Lower lobe of right lung (tissue), 2 donors: ENCODE measurements around the gene FGF9. TPM values are rescaled to one million over a fixed set of nuclear protein-coding genes. Genes with fewer than 3 reads are reported as not detected.

ENCODE experiments used
- ATAC-seq, 2 donors: fragments of 200-7000 bp; cut with Tn5 transposase; one replicate each; pipeline ENCODE4 v1.9.1; 2020 to 2022; ENCODE audit warnings: mild to moderate bottlenecking in 2 of 2, moderate library complexity in 2 of 2
- DNase-seq: peaks from one replicate; pipeline ENCODE4 v3.0.0-alpha.2; 2020
- H3K27ac ChIP-seq: fragments of 200-600 bp; one replicate; pipeline ENCODE4 v1.8.0; 2022
- H3K27me3 ChIP-seq: fragments of 200-600 bp; one replicate; pipeline ENCODE4 v1.8.0; 2022; ENCODE audit warnings: low read depth
- H3K36me3 ChIP-seq: fragments of 200-600 bp; one replicate; pipeline ENCODE4 v1.8.0; 2022; ENCODE audit warnings: mild to moderate bottlenecking
- H3K4me1 ChIP-seq: fragments of 200-600 bp; one replicate; pipeline ENCODE4 v1.8.0; 2022
- H3K4me3 ChIP-seq: fragments of 200-600 bp; one replicate; pipeline ENCODE4 v1.8.0; 2022; ENCODE audit warnings: mild to moderate bottlenecking
- H3K9me3 ChIP-seq: fragments of 200-600 bp; one replicate; pipeline ENCODE4 v1.8.0; 2022
- intact Hi-C: fragments of 100-400 bp; cut with DNase I; formaldehyde crosslinking; loops from one replicate; pipeline ENCODE4 v1.11.0; 2022
- total RNA-seq: library from RNA; stranded (reverse); fragmentation: NEBNext Ultra II Directional; extraction: Animal tissue kit (Norgen Biotek cat#: 25700); gene quantifications from one replicate; pipeline ENCODE4 v1.2.1, GENCODE V29; 2021
- TF ChIP-seq, protein P1 (sequence below): fragments of 200-600 bp; IDR thresholded peaks from one replicate; pipeline ENCODE4 v1.8.0; 2022; ENCODE audit warnings: antibody characterized with exemption, mild to moderate bottlenecking
- donor health status: DM: no; HTN: yes; CAD: no; lungs with severe emphysema.

Gene FGF9
- total RNA-seq, 1 donor from 2014 or later = 1.6 TPM

DNA sequence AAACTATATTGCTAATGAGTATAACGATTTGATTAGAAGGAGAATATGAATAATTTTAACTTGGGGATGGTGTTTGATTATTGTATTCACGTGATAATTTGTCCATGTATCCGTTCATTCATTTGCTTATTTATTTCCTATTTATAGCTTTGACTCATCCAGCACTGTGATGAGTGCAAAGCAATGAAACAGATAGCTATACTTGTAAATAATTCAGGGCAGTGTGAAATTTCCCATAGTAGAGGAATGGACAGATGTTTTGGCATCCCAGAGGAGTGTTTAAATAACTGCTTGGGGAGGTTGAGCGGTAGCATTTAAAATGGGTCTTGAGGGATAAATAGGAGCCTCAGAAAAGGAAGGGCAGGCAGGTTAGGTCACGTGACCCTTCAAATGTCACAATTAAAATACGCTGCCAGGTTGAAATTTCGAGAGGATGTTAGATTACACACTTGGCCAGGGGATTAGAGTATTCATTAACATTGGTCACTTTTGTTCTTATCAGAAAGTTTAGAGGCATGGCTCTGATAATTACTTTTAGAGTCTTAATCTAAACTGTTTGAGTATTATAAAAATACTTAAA is 14.7 kb downstream of the FGF9 start:
- TF ChIP-seq, protein P1, sequence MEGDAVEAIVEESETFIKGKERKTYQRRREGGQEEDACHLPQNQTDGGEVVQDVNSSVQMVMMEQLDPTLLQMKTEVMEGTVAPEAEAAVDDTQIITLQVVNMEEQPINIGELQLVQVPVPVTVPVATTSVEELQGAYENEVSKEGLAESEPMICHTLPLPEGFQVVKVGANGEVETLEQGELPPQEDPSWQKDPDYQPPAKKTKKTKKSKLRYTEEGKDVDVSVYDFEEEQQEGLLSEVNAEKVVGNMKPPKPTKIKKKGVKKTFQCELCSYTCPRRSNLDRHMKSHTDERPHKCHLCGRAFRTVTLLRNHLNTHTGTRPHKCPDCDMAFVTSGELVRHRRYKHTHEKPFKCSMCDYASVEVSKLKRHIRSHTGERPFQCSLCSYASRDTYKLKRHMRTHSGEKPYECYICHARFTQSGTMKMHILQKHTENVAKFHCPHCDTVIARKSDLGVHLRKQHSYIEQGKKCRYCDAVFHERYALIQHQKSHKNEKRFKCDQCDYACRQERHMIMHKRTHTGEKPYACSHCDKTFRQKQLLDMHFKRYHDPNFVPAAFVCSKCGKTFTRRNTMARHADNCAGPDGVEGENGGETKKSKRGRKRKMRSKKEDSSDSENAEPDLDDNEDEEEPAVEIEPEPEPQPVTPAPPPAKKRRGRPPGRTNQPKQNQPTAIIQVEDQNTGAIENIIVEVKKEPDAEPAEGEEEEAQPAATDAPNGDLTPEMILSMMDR = no peak
- DNase-seq (no peak), ATAC-seq (no peak)
- Histone ChIP-seq H3K36me3 (no peaks in the 10 kb centered on the region), H3K27ac (no peak overlapping the region), H3K4me1 (no peaks in the 10 kb centered on the region), H3K9me3 (no peaks in the 10 kb centered on the region), H3K27me3 (no peaks in the 10 kb centered on the region), H3K4me3 (no peak overlapping the region)
- intact Hi-C loops = no loop called here

DNA sequence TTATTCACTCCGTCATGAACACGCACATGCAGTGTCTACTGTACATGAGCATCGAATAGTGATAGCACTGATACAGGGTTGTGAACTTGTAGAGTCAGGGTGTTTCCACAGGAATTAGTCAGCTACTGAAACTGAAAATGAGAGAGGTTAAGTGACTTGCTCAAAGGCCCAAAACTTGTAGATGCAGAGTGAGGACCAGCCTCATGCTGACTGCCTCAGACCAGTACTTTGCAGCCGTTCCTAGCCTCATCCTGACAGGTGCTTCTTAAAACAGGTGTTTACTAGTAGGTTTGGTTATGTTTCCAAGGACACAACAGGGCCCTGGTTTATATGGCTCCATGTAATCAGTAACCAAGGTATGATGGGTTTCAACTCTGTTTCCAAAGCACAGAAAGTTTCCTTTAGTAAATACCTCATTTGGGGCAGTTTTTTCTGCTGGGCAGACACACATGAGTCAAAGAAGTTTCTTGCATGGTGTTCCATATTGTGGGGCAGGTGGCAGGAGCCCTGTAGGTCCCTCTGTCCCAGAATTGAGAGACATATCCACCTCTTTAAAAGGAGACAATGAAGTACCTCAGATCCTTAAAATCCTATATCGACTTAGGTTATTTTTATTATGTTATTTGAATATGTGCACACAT is 16.0 kb downstream of the FGF9 start:
- TF ChIP-seq, protein P1 = no peak
- no peak overlapping the region for H3K4me3 ChIP-seq
- intact Hi-C loops = no loop called here
- no peaks in the 10 kb centered on the region for H3K9me3 ChIP-seq
- H3K36me3 ChIP-seq = no peaks in the 10 kb centered on the region
- ATAC-seq (no peak), DNase-seq (no peak)
- H3K27ac ChIP-seq = no peak overlapping the region
- no peaks in the 10 kb centered on the region for H3K27me3 ChIP-seq
- no peaks in the 10 kb centered on the region for H3K4me1 ChIP-seq

DNA sequence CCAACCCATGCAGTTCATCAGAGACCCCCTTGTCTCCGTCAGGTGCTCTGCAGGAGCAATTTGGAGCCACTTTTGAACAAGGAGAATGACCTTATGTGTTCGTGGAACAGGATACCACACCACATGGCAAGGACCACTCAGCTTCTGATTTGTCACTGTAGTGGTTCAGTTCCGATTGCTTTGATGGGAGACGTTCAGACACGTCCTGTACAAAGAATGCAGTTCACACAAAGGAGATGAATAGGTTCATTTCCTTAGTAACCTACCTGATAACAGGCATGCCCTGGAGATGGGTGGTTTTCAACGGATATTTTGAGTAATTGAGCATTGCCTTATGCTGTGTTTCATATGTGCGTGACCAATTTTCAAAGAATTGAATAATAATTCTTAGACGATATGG is 17.2 kb downstream of the FGF9 start:
- DNase-seq (no peak), ATAC-seq (no peak)
- Histone ChIP-seq H3K4me1 (no peaks in the 10 kb centered on the region), H3K27ac (no peak overlapping the region), H3K9me3 (no peaks in the 10 kb centered on the region), H3K27me3 (no peaks in the 10 kb centered on the region), H3K36me3 (no peaks in the 10 kb centered on the region), H3K4me3 (no peak overlapping the region)
- intact Hi-C loops = no loop called here
- TF ChIP-seq, protein P1 = no peak

DNA sequence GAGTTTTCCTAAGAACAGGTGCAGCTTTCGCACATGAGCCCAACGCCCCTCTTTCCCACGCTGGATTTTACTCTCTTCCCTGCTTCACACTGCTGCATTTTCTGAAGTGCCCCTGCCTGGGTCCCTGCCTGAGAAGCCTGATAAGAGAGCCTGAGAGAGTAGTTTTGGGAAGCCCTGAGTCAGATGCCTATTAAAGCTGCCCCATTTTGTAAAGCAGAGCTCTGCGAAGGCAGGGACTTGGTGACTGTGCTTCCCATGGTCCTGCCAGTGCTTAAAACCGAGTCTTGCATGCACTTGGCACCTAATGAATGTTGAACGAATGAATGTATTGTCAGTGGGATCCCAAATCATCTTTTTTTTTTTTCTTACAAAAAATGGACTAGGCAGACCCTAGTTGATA is 18.2 kb downstream of the FGF9 start:
- Histone ChIP-seq H3K4me3 (no peak overlapping the region), H3K27ac (no peak overlapping the region), H3K4me1 (no peaks in the 10 kb centered on the region), H3K27me3 (no peaks in the 10 kb centered on the region), H3K36me3 (no peaks in the 10 kb centered on the region), H3K9me3 (no peaks in the 10 kb centered on the region)
- intact Hi-C loops = no loop called here
- TF ChIP-seq, protein P1 = no peak
- DNase-seq (no peak), ATAC-seq (no peak)

DNA sequence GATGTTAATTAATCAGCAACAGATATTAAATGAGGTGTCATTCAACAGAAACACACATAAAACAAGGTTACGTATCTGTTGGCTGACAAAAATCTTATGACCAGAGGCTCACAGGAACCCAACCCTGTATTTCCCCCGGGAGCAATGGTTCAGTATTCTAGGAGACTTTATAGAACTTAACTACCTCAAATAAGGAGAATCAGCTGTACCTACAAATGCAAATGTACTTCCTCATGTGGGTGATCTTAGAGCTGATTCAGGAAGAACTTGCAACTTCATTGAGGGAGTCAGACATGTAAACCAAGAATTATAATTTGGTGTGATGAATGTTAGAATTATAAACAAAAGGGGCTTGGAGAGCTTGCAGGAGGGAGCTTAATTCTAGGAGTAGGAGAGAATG is 20.1 kb downstream of the FGF9 start:
- TF ChIP-seq, protein P1 = no peak
- ATAC-seq = no peak

More for the DNA sequence above, 20.1 kb downstream of the FGF9 start:
- Histone ChIP-seq H3K4me3 (no peak overlapping the region), H3K4me1 (no peaks in the 10 kb centered on the region), H3K36me3 (no peaks in the 10 kb centered on the region), H3K27ac (no peak overlapping the region), H3K27me3 (no peaks in the 10 kb centered on the region), H3K9me3 (no peaks in the 10 kb centered on the region)
- intact Hi-C loops = no loop called here
- no peak for DNase-seq
